Right lung (tissue), 5 donors: ENCODE data around the gene ICE2. TPM values are rescaled to one million over a fixed set of nuclear protein-coding genes. Genes with fewer than 3 reads are reported as not detected.
A peak's percentile ranks its signal among the peaks of the same experiment; 100 is the strongest.

Source experiments
- DNase-seq, 2 donors: peaks; one replicate each; pipeline ENCODE4 v3.0.0-alpha.2; 2013
- polyA plus RNA-seq, 5 donors: library from polyadenylated mRNA; unstranded; fragments of 120-200 nt; gene quantifications; one replicate each; pipeline versions ENCODE4 v1.2.1 to v1.2.3, GENCODE V29; 2013; ENCODE audit warnings: inconsistent platforms in 1 of 5, low replicate concordance in 1 of 5; ENCODE audit not compliant: insufficient read length in 5 of 5, insufficient read depth in 1 of 5

The ICE2 gene
- polyA plus RNA-seq, 5 donors: 63.3 to 104 (median 88.5) TPM

GRCh38 chr15:60507596-60508424 is 28.9 kb upstream of the ICE2 start:
- peak; percentile 58 to 62 for DNase-seq

- no peak for DNase-seq
Measured at GRCh38 chr15:60496853-60497252, 17.9 kb upstream of the ICE2 start.

GRCh38 chr15:60494108-60494507 is 15.2 kb upstream of the ICE2 start:
- no peak for DNase-seq

- DNase-seq: no peak
Measured at GRCh38 chr15:60493166-60493565, 14.2 kb upstream of the ICE2 start.

- DNase-seq: no peak
Measured at GRCh38 chr15:60486742-60487141, 7.8 kb upstream of the ICE2 start.

GRCh38 chr15:60485365-60486055 is 6.6 kb upstream of the ICE2 start:
- no peak for DNase-seq

GRCh38 chr15:60483042-60483441 is 4.1 kb upstream of the ICE2 start:
- no peak for DNase-seq

- DNase-seq: no peak
Measured at GRCh38 chr15:60480888-60481287, 1.9 kb upstream of the ICE2 start.

GRCh38 chr15:60480149-60480548 is 1.2 kb upstream of the ICE2 start:
- no peak for DNase-seq

GRCh38 chr15:60479361-60480110 is 594 bp upstream of the ICE2 start:
- peak in 1 of 2 donors; percentile 22 for DNase-seq

GRCh38 chr15:60477916-60478565 is 901 bp downstream of the ICE2 start:
- DNase-seq: peak; percentile 41 to 46

- DNase-seq: no peak
Measured at GRCh38 chr15:60477164-60477563, 1.8 kb downstream of the ICE2 start.

- DNase-seq: no peak
Measured at GRCh38 chr15:60476713-60477112, 2.2 kb downstream of the ICE2 start.

GRCh38 chr15:60473135-60473534 is 5.8 kb downstream of the ICE2 start:
- no peak for DNase-seq

- DNase-seq: no peak
Measured at GRCh38 chr15:60471314-60471713, 7.6 kb downstream of the ICE2 start.

GRCh38 chr15:60469893-60470641 is 8.9 kb downstream of the ICE2 start:
- DNase-seq: no peak

GRCh38 chr15:60464836-60465630 is 13.9 kb downstream of the ICE2 start:
- DNase-seq: no peak

GRCh38 chr15:60462027-60462426 is 16.9 kb downstream of the ICE2 start:
- DNase-seq: no peak

GRCh38 chr15:60460931-60461330 is 18.0 kb downstream of the ICE2 start:
- DNase-seq: no peak

- DNase-seq: no peak
Measured at GRCh38 chr15:60458721-60459120, 20.2 kb downstream of the ICE2 start.
